Choroid plexus epithelial cell (primary cell): Measurements from ENCODE around the gene LANCL2.
A peak's percentile ranks its signal among the peaks of the same experiment; 100 is the strongest.

Source experiments
- DNase-seq: peaks from one replicate; pipeline ENCODE4 v3.0.0-alpha.2; 2010; ENCODE audit warnings: low read depth
- H3K4me3 ChIP-seq: 2 replicates; pipeline ENCODE4 v1.5.1; 2011; ENCODE audit warnings: low read depth, mild to moderate bottlenecking, control low read depth, low read length, moderate library complexity
- TF ChIP-seq, protein P1 (sequence below): conservative IDR thresholded peaks from 2 replicates; pipeline ENCODE4 v1.5.1; 2011; ENCODE audit warnings: low read depth, mild to moderate bottlenecking, control low read depth, inconsistent platforms, low read length, moderate library complexity

Gene LANCL2

GRCh38 chr7:55362927-55363326, 2.2 kb upstream of the LANCL2 start:
- H3K4me3 ChIP-seq = no peak overlapping the region
- TF ChIP-seq, protein P1, sequence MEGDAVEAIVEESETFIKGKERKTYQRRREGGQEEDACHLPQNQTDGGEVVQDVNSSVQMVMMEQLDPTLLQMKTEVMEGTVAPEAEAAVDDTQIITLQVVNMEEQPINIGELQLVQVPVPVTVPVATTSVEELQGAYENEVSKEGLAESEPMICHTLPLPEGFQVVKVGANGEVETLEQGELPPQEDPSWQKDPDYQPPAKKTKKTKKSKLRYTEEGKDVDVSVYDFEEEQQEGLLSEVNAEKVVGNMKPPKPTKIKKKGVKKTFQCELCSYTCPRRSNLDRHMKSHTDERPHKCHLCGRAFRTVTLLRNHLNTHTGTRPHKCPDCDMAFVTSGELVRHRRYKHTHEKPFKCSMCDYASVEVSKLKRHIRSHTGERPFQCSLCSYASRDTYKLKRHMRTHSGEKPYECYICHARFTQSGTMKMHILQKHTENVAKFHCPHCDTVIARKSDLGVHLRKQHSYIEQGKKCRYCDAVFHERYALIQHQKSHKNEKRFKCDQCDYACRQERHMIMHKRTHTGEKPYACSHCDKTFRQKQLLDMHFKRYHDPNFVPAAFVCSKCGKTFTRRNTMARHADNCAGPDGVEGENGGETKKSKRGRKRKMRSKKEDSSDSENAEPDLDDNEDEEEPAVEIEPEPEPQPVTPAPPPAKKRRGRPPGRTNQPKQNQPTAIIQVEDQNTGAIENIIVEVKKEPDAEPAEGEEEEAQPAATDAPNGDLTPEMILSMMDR = no peak

GRCh38 chr7:55363386-55364170, 1.6 kb upstream of the LANCL2 start:
- TF ChIP-seq, protein P1 = no peak
- no peak overlapping the region for H3K4me3 ChIP-seq
- DNase-seq = no peak

More at GRCh38 chr7:55362927-55363326, 2.2 kb upstream of the LANCL2 start:
- DNase-seq = no peak

- peak; percentile 98 for DNase-seq
- H3K4me3 ChIP-seq = peak overlapping the region; percentile 99
- TF ChIP-seq, protein P1 = peak; percentile 17
Observed at GRCh38 chr7:55365675-55366460, 731 bp downstream of the LANCL2 start.

GRCh38 chr7:55366461-55367070, 1.4 kb downstream of the LANCL2 start:
- DNase-seq = peak; percentile 26
- TF ChIP-seq, protein P1 = no peak
- H3K4me3 ChIP-seq = peak overlapping the region; percentile 99

DNA sequence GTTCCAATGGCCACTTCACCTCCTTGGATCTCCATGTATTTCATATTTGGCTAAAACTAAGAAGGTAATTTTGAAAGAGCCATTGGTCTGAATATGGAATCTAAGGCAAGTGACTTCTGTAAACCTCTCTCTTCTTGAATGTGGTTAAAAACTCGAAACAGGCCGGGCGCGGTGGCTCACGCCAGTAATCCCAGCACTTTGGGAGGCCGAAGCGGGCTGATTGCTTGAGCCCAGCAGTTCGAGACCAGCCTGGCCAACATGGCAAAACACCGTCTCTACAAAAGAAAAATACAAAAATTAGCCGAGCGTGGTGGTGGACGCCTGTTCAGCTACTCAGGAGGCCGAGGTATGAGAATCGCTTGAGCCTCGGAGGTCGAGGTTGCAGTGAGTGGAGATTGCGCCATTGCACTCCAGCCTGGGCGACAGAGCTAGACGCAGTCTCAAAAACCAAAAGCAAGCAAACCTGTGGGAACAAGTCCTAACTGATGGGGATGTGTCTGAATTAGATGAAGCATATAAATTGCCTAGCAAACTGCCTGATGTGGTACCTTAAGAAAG, 2.2 kb downstream of the LANCL2 start:
- TF ChIP-seq, protein P1 = no peak
- peak overlapping the region; percentile 99 for H3K4me3 ChIP-seq
- no peak for DNase-seq

- TF ChIP-seq, protein P1 = no peak
- DNase-seq = peak; percentile 78
- H3K4me3 ChIP-seq = no peak overlapping the region
Observed at GRCh38 chr7:55369427-55370400, 4.6 kb downstream of the LANCL2 start.
